ENCODE results near the gene ZRANB3. TPM values are rescaled to one million over a fixed set of nuclear protein-coding genes. Genes with fewer than 3 reads are reported as not detected.

The ZRANB3 gene
- total and polyA plus RNA-seq, 12 donors, result 0.66 to 5.7 (median 2.2) TPM

GRCh38 chr2:135198481-135198880 lies 332.5 kb downstream of the ZRANB3 start:
- peaks cover 0 to 11% (median 0%) of the 10 kb centered on the region in 11 donors for H3K9me3 ChIP-seq
- H3K36me3 ChIP-seq, result peaks cover 0 to 4% (median 0%) of the 10 kb centered on the region in 9 donors
- no peak overlapping the region for H3K4me3 ChIP-seq
- WGBS, 2 donors, result 95% methylated on average over 3 of the region's 3 CpGs
- ATAC-seq (no peak), DNase-seq (no peak)
- H3K27me3 ChIP-seq, result no peaks in the 10 kb centered on the region
- H3K27ac ChIP-seq, result no peak overlapping the region
- no peak for TF ChIP-seq CTCF (IDR thresholded peaks at IDR 0.05)
- intact Hi-C loops (cut with DNase I), result no loop called here
- H3K4me1 ChIP-seq, result no peaks in the 10 kb centered on the region

DNA sequence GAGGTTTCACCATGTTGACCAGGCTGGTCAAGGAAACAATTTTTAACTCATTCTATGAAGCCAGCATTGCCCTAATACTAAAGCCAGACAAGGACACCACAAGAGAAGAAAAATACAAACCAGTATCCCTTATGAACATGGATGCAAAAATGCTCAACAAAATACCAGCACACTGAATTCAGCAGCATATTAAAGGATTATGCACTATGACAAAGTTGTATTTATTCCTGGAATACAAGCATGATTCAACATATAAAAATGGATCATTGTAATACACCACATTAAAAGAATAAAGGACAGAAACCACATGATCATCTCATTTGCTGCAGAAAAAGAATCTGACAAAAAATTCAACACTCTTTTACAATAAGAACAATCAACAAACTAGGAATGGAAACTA lies 340.2 kb downstream of the ZRANB3 start:
- no peak for DNase-seq
- intact Hi-C loops (cut with DNase I), result no loop called here
- no peak overlapping the region for H3K27ac ChIP-seq
- no peak for ATAC-seq
- H3K36me3 ChIP-seq, result no peaks in the 10 kb centered on the region
- H3K4me1 ChIP-seq, result peaks cover 0 to 2% (median 0%) of the 10 kb centered on the region in 9 donors
- no peaks in the 10 kb centered on the region for H3K27me3 ChIP-seq
- peaks cover 0 to 52% (median 9%) of the 10 kb centered on the region in 11 donors for H3K9me3 ChIP-seq
- no peak for TF ChIP-seq CTCF (IDR thresholded peaks at IDR 0.05)
- no peak overlapping the region for H3K4me3 ChIP-seq

DNA sequence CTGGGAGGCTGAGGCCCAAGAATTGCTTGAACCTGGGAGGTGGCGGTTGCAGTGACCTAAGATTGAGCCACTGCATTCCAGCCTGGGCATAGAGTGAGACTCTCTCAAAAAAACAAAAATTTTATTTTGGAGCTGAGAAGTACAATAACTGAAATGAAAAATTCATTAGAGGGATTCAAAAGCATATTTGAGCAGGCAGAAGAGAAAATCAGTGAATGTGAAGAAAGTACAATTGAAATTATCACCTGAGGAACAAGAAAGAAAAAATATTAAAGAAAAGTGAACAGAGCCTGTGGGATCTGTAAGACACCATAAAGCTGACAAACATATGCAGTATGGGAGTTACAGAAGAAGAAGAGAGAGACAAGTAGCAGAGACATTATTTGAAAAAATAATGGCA lies 341.9 kb downstream of the ZRANB3 start:
- no peak overlapping the region for H3K27ac ChIP-seq
- WGBS, 2 donors, result 100% methylated on average over 1 of the region's 1 CpG
- no peaks in the 10 kb centered on the region for H3K36me3 ChIP-seq
- no peak overlapping the region for H3K4me3 ChIP-seq
- no peak for DNase-seq
- intact Hi-C loops (cut with DNase I), result no loop called here
- H3K27me3 ChIP-seq, result no peaks in the 10 kb centered on the region
- no peak for TF ChIP-seq CTCF (IDR thresholded peaks at IDR 0.05)
- peaks cover 0 to 48% (median 9%) of the 10 kb centered on the region in 11 donors for H3K9me3 ChIP-seq
- no peak for ATAC-seq
- H3K4me1 ChIP-seq, result peaks cover 0 to 4% (median 0%) of the 10 kb centered on the region in 9 donors

DNA sequence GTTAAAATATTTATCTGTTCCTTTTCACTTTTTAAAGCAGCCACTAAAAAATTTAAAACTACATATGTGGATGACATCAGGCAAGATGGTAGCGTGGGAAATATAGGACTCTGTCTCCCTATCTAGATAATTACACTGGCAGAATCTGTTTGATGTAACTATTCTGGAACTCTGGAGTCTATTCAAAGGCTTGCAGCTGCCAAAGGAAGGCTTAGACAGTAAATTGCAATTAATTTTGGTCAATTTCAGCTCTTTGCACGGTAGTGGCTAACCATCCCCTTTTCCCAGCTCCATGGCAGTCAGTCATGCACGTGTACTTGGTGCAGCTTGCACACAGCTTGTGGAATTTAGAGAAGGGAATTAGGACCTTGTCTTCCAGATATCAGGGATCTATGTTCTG lies 343.7 kb downstream of the ZRANB3 start:
- Histone ChIP-seq H3K4me3 (no peak overlapping the region), H3K27me3 (no peaks in the 10 kb centered on the region), H3K4me1 (peaks cover 0 to 4% (median 0%) of the 10 kb centered on the region in 9 donors), H3K36me3 (no peaks in the 10 kb centered on the region), H3K27ac (no peak overlapping the region), H3K9me3 (peaks cover 0 to 32% (median 9%) of the 10 kb centered on the region in 11 donors)
- intact Hi-C loops (cut with DNase I), result no loop called here
- 88 to 92% methylated on average over 3 of the region's 3 CpGs for WGBS, 2 donors
- no peak for TF ChIP-seq CTCF (IDR thresholded peaks at IDR 0.05)
- ATAC-seq (no peak), DNase-seq (no peak)
